GM13976 (cell line): Measurements from ENCODE around the gene SLC38A4.
"Not testable (repeated sequence)": the region's sequence is repeated elsewhere in the genome, so short reads cannot be mapped to it uniquely, and the experiment has no call there.

ENCODE experiments used
- DNase-seq: peaks from one replicate; pipeline ENCODE4 v3.0.0; 2012; ENCODE audit warnings: low spot score
- CTCF ChIP-seq: IDR thresholded peaks from 2 replicates; pipeline ENCODE4 v1.5.1; 2012; ENCODE audit warnings: borderline replicate concordance, mild to moderate bottlenecking; ENCODE audit not compliant: insufficient read depth; ENCODE audit errors: extremely low read depth, missing control alignments, control extremely low read depth
- in situ Hi-C: fragments of 300-500 bp; cut with MboI; formaldehyde crosslinking; loops from one replicate; pipeline ENCODE4 v1.12.0; 2022; ENCODE audit warnings: low sequenced_read_pairs, mixed read lengths, inconsistent platforms; ENCODE audit not compliant: unreplicated experiment

The SLC38A4 gene

GRCh38 chr12:46754550-46754949 lies 71.2 kb downstream of the SLC38A4 start:
- in situ Hi-C loops, result no loop called here
- DNase-seq, result no peak
- no peak for TF ChIP-seq CTCF

GRCh38 chr12:46752396-46752795 lies 73.4 kb downstream of the SLC38A4 start:
- no peak for DNase-seq
- in situ Hi-C loops, result no loop called here

DNA sequence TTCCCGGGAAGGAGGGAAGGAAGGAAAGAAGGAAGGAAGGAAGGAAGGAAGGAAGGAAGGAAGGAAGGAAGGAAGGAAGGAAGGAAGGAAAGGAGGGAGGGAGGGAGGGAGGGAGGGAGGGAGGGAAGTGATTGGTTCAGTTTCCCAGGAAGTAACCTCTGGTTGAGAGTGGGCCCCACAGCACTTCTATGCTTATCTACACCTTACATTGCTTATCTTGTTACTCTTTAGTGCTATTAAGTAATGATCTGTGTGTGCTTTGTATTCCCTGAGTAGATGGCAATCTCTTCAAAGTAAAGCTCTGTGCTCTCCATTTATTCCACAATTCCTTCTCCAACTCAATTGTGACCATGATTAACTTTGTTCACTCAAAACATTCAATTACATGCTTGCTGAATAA lies 74.6 kb downstream of the SLC38A4 start:
- in situ Hi-C loops, result no loop called here
- DNase-seq, result no peak
- no peak for TF ChIP-seq CTCF

More at GRCh38 chr12:46752396-46752795, 73.4 kb downstream of the SLC38A4 start:
- no peak for TF ChIP-seq CTCF

DNA sequence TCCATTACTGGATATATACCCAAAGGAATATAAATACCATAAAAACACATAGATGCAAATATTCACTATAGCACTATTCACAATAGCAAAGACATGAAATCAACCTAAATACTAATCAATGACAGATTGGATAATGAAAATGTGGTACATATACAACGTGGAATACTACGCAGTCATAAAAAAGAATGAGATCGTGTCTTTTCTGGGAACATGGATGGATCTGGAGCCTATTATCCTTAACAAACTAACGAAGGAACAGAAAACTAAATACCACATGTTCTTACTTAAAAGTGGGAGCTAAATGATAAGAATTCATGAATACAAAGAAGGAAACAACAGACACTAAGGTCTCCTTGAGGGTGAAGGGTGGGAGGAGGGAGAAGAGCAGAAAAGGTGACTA lies 76.5 kb downstream of the SLC38A4 start:
- in situ Hi-C loops, result no loop called here
- no peak for TF ChIP-seq CTCF
- no peak for DNase-seq

- in situ Hi-C loops, result no loop called here
- DNase-seq, result no peak
- TF ChIP-seq CTCF, result no peak
Observed at GRCh38 chr12:46744283-46744682, 81.5 kb downstream of the SLC38A4 start.

DNA sequence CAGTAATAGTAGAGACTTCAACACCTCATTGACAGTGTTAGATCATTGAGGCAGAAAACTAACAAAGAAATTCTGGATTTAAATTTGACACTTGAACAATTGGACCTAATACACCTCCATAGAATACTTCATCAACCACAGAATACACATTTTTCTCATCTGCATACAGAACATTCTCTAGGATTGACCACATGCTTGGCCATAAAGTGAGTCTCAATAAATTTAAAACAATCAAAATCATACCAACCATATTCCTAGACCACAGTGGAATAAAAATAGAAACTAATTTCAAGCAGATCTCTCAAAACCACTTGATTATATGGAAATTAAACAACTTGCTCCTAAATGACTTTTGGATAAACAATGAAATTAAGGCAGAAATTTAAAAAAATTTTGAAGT lies 82.3 kb downstream of the SLC38A4 start:
- no peak for DNase-seq
- TF ChIP-seq CTCF, result no peak
- in situ Hi-C loops, result no loop called here

GRCh38 chr12:46742271-46742670 lies 83.5 kb downstream of the SLC38A4 start:
- in situ Hi-C loops, DNase-seq: not testable (repeated sequence)
